IMR-90 (cell line): Measurements from ENCODE around the gene CD81. TPM values are rescaled to one million over a fixed set of nuclear protein-coding genes. Genes with fewer than 3 reads are reported as not detected.

Source experiments
- ATAC-seq: fragments of 200-7000 bp; cut with Tn5 transposase; 2 replicates; pipeline ENCODE4 v1.9.1; 2020; ENCODE audit warnings: low read depth, mild to moderate bottlenecking, moderate library complexity
- BruUV-seq: library from RNA; stranded (reverse); fragments of 400-500 nt; replicated peaks from 2 replicates; lab custom pipeline; 2021; lab: Mats Ljungman, UMichigan
- CTCF ChIA-PET: fragments of 300-600 bp; formaldehyde crosslinking; extraction: SDS; loops from one replicate; lab custom pipeline; 2021; ENCODE audit warnings: antibody characterized with exemption; lab: Yijun Ruan, JAX
- POLR2A ChIA-PET: fragments of 300-600 bp; sonication (Branson Sonifier 250); formaldehyde crosslinking; loops from one replicate; lab custom pipeline; 2022; ENCODE audit warnings: antibody characterized with exemption; ENCODE audit not compliant: unreplicated experiment; lab: Charles Lee
- DNase-seq: peaks from one replicate; pipeline ENCODE4 v3.0.0; 2013
- H2AFZ ChIP-seq: replicated peaks from 2 replicates; pipeline ENCODE3; 2013; ENCODE audit warnings: low read length, mild to moderate bottlenecking; ENCODE audit not compliant: poor library complexity
- H2AK5ac ChIP-seq: 2 replicates; pipeline ENCODE4 v1.6.1; 2013; ENCODE audit warnings: low read depth, low read length, inconsistent platforms
- H2AK9ac ChIP-seq: replicated peaks from 2 replicates; pipeline ENCODE3; 2013; ENCODE audit warnings: mild to moderate bottlenecking, low read depth, low read length, moderate library complexity; ENCODE audit not compliant: poor library complexity
- H2BK120ac ChIP-seq: 2 replicates; pipeline ENCODE4 v1.6.1; 2013; ENCODE audit warnings: low read depth, low read length, inconsistent platforms
- H2BK15ac ChIP-seq: 3 replicates; pipeline ENCODE4 v1.6.1; 2013; ENCODE audit warnings: low read depth, low read length, inconsistent platforms
- H2BK20ac ChIP-seq: 2 replicates; pipeline ENCODE4 v1.6.1; 2013; ENCODE audit warnings: low read depth, mild to moderate bottlenecking, inconsistent platforms, low read length, moderate library complexity
- H2BK5ac ChIP-seq: 2 replicates; pipeline ENCODE4 v1.6.1; 2013; ENCODE audit warnings: mild to moderate bottlenecking, low read depth, low read length, inconsistent platforms; ENCODE audit not compliant: poor library complexity, severe bottlenecking
- H3K14ac ChIP-seq: replicated peaks from 2 replicates; pipeline ENCODE4 v1.6.1; 2013; ENCODE audit warnings: low read depth, low read length, inconsistent platforms
- H3K18ac ChIP-seq: 2 replicates; pipeline ENCODE4 v1.6.1; 2013; ENCODE audit warnings: low read depth, low read length, control low read depth
- H3K23ac ChIP-seq: 2 replicates; pipeline ENCODE4 v1.6.1; 2013; ENCODE audit warnings: low read depth, low read length, inconsistent platforms
- H3K27ac ChIP-seq: 2 replicates; pipeline ENCODE4 v1.5.1; 2013; ENCODE audit warnings: mild to moderate bottlenecking, control low read depth, low read length; ENCODE audit not compliant: insufficient read depth
- H3K27me3 ChIP-seq: 2 replicates; pipeline ENCODE4 v1.6.1; 2013; ENCODE audit warnings: low read length; ENCODE audit not compliant: control insufficient read depth, insufficient read depth
- H3K36me3 ChIP-seq: 2 replicates; pipeline ENCODE4 v1.6.1; 2013; ENCODE audit warnings: low read length, mixed read lengths; ENCODE audit not compliant: control insufficient read depth, insufficient read depth
- H3K4ac ChIP-seq: 2 replicates; pipeline ENCODE4 v1.6.1; 2013; ENCODE audit warnings: low read depth, low read length, inconsistent platforms
- H3K4me1 ChIP-seq: 2 replicates; pipeline ENCODE4 v1.6.1; 2013; ENCODE audit warnings: low read length, mixed read lengths; ENCODE audit not compliant: control insufficient read depth, insufficient read depth
- H3K4me2 ChIP-seq: 2 replicates; pipeline ENCODE4 v1.6.1; 2013; ENCODE audit warnings: low read depth, mild to moderate bottlenecking, control low read depth, low read length, moderate library complexity
- H3K4me3 ChIP-seq: 2 replicates; pipeline ENCODE4 v1.5.1; 2013; ENCODE audit warnings: low read depth, mild to moderate bottlenecking, control low read depth, low read length, moderate library complexity; ENCODE audit not compliant: insufficient read depth
- H3K56ac ChIP-seq: 2 replicates; pipeline ENCODE4 v1.6.1; 2013; ENCODE audit warnings: low read length, inconsistent platforms; ENCODE audit not compliant: insufficient read depth; ENCODE audit errors: extremely low read depth
- H3K79me1 ChIP-seq, 2 experiments: 2 replicates each; pipeline ENCODE4 v1.6.1; 2013; ENCODE audit warnings: low read length in 2 of 2, inconsistent platforms in 1 of 2, low read depth in 1 of 2
- H3K9ac ChIP-seq: 2 replicates; pipeline ENCODE4 v1.6.1; 2013; ENCODE audit warnings: low read depth, low read length, control low read depth
- H3K9me1 ChIP-seq: 2 replicates; pipeline ENCODE4 v1.6.1; 2013; ENCODE audit warnings: low read length, inconsistent platforms; ENCODE audit not compliant: insufficient read depth
- H3K9me3 ChIP-seq: 2 replicates; pipeline ENCODE4 v1.6.1; 2013; ENCODE audit warnings: low read length; ENCODE audit not compliant: control insufficient read depth, insufficient read depth
- H4K20me1 ChIP-seq: 2 replicates; pipeline ENCODE4 v1.6.1; 2013; ENCODE audit warnings: low read length, inconsistent platforms; ENCODE audit not compliant: insufficient read depth
- H4K5ac ChIP-seq: 2 replicates; pipeline ENCODE4 v1.6.1; 2013; ENCODE audit warnings: mild to moderate bottlenecking, low read depth, low read length, control low read depth
- H4K8ac ChIP-seq, 2 experiments: 2 replicates each; pipeline ENCODE4 v1.6.1; 2013; ENCODE audit warnings: low read depth in 2 of 2, low read length in 2 of 2, control low read depth in 1 of 2, inconsistent platforms in 1 of 2
- H4K91ac ChIP-seq: 2 replicates; pipeline ENCODE4 v1.6.1; 2013; ENCODE audit warnings: low read depth, low read length, inconsistent platforms; ENCODE audit not compliant: insufficient read depth
- BHLHE40 ChIP-seq: fragments of 150-350 bp; IDR thresholded peaks from 2 replicates; pipeline ENCODE4 v1.6.1; 2016; ENCODE audit warnings: mild to moderate bottlenecking, low read depth, low read length
- ELK1 ChIP-seq: fragments of 150-350 bp; IDR thresholded peaks from 2 replicates; pipeline ENCODE4 v1.6.1; 2016; ENCODE audit warnings: low read depth, mild to moderate bottlenecking, low read length, moderate library complexity, borderline replicate concordance
- RCOR1 ChIP-seq: IDR thresholded peaks from 2 replicates; pipeline ENCODE4 v1.6.1; 2012; ENCODE audit warnings: mild to moderate bottlenecking, low read length, improper control_type of control experiment; ENCODE audit not compliant: insufficient replicate concordance
- WGBS, 2 experiments: methylation state at CpG; one replicate each; pipeline versions ENCODE4 v1.1.5 to v1.1.7; 2013; ENCODE audit warnings: missing lambda C conversion rate in 2 of 2; ENCODE audit not compliant: insufficient read length in 1 of 2; ENCODE audit errors: extremely low coverage in 2 of 2; 5-methylcytosine and 5-hydroxymethylcytosine counted together
- dilution Hi-C: fragments of 300-500 bp; cut with HindIII; formaldehyde crosslinking; loops from one replicate; pipeline ENCODE4 v1.14.3; 2018; ENCODE audit warnings: low sequenced_read_pairs; ENCODE audit not compliant: unreplicated experiment
- in situ Hi-C: fragments of 300-500 bp; cut with MboI; formaldehyde crosslinking; loops from 3 replicates; pipeline ENCODE4 v1.14.3; 2019; ENCODE audit warnings: low sequenced_read_pairs, inconsistent platforms, mixed read lengths
- intact Hi-C: fragments of 100-400 bp; cut with micrococcal nuclease; formaldehyde crosslinking; loops from 2 replicates; pipeline ENCODE4 v1.10.0; 2022
- polyA plus RNA-seq, 3 experiments: library from polyadenylated mRNA; depleted of rRNA; stranded (reverse); fragments of >200 nt; gene quantifications; 2 replicates each; pipeline ENCODE4 v1.2.3, GENCODE V29; 2012; ENCODE audit warnings: low replicate concordance in 1 of 3
- total RNA-seq: library from RNA; depleted of rRNA; stranded (reverse); fragments of >200 nt; gene quantifications from 2 replicates; pipeline ENCODE4 v1.2.3, GENCODE V29; 2012

CD81 gene
- total and polyA plus RNA-seq, 2 of the 4 experiments (the other 2 are of a cell fraction): 159 to 689 TPM

GRCh38 chr11:2351701-2352100 lies 25.4 kb upstream of the CD81 start:
- H3K9ac ChIP-seq: no peak overlapping the region
- BruUV-seq: no TSS peak
- ChIA-PET POLR2A (no interaction called here), CTCF (interaction anchor here (0.6 kb wide), 1 partner anchor 80 kb away, joined by 3 read pairs; no protein-coding TSS in a partner anchor)
- no peak overlapping the region for H3K27ac ChIP-seq
- H2AK5ac ChIP-seq: no peak overlapping the region
- no peak overlapping the region for H4K5ac ChIP-seq
- peak overlapping the region; percentile 17 for H2AFZ ChIP-seq
- TF ChIP-seq ELK1 (no peak), BHLHE40 (no peak), RCOR1 (no peak)
- H3K56ac ChIP-seq: no peak overlapping the region
- H3K4me1 ChIP-seq: peaks cover 7% of the 10 kb centered on the region
- no peak overlapping the region for H2BK15ac ChIP-seq
- H3K4ac ChIP-seq: no peak overlapping the region
- no peak overlapping the region for H3K4me2 ChIP-seq
- no peak overlapping the region for H2AK9ac ChIP-seq
- WGBS, 2 experiments: 50% methylated on average over 1 of the region's 3 CpGs; no CpG with 5 or more reads in 1 of the 2 experiments
- no peak overlapping the region for H3K23ac ChIP-seq
- no peak overlapping the region for H3K14ac ChIP-seq
- H3K9me1 ChIP-seq: 0 out of 2 replicates have a peak, but pooled peaks cover 7% of the 10 kb centered on the region
- no peaks in the 10 kb centered on the region; the same call in 1 of the 2 replicates for H3K27me3 ChIP-seq
- in situ Hi-C loops (no loop called here), intact Hi-C loops (no loop called here), dilution Hi-C loops (no loop called here)
- no peak overlapping the region for H3K18ac ChIP-seq
- DNase-seq: no peak
- H2BK20ac ChIP-seq: no peak overlapping the region
- ATAC-seq: no peak
- H2BK5ac ChIP-seq: no peak overlapping the region
- no peaks in the 10 kb centered on the region for H3K79me1 ChIP-seq
- no peaks in the 10 kb centered on the region for H3K36me3 ChIP-seq
- H3K9me3 ChIP-seq: peaks cover 17% of the 10 kb centered on the region
- H4K91ac ChIP-seq: no peak overlapping the region
- H3K4me3 ChIP-seq: no peak overlapping the region
- no peaks in the 10 kb centered on the region for H4K20me1 ChIP-seq
- H2BK120ac ChIP-seq: no peak overlapping the region
- H4K8ac ChIP-seq: no peak overlapping the region
